Kidney epithelial cell (primary cell): Measurements from ENCODE around the gene UPB1. TPM values are rescaled to one million over a fixed set of nuclear protein-coding genes. Genes with fewer than 3 reads are reported as not detected.

Experiments used
- DNase-seq: peaks from one replicate; pipeline ENCODE4 v3.0.0-alpha.2; 2010; ENCODE audit warnings: low read depth
- H3K27me3 ChIP-seq: 2 replicates; pipeline ENCODE4 v1.6.0; 2011; ENCODE audit warnings: low read length; ENCODE audit not compliant: control insufficient read depth, insufficient read depth
- H3K36me3 ChIP-seq: 2 replicates; pipeline ENCODE4 v1.5.1; 2011; ENCODE audit warnings: low read length; ENCODE audit not compliant: control insufficient read depth, insufficient read depth
- H3K4me3 ChIP-seq: 2 replicates; pipeline ENCODE4 v1.5.1; 2011; ENCODE audit warnings: low read depth, mild to moderate bottlenecking, control low read depth, low read length
- CTCF ChIP-seq: IDR thresholded peaks from 2 replicates; pipeline ENCODE4 v1.5.1; 2011; ENCODE audit warnings: mild to moderate bottlenecking, moderate library complexity, low read length, control low read depth, inconsistent platforms; ENCODE audit not compliant: insufficient read depth, poor library complexity, severe bottlenecking
- total RNA-seq: library from RNA; depleted of rRNA; stranded (reverse); fragments of >200 nt; gene quantifications from 2 replicates; pipeline ENCODE4 v1.2.3, GENCODE V29; 2015

The UPB1 gene
- total RNA-seq, 1 donor from 2014 or later = not detected

GRCh38 chr22:24518771-24519485, 23.8 kb downstream of the UPB1 start:
- no peaks in the 10 kb centered on the region for H3K36me3 ChIP-seq
- no peak for DNase-seq
- no peak overlapping the region for H3K4me3 ChIP-seq
- no peak for TF ChIP-seq CTCF
- peaks cover 7% of the 10 kb centered on the region for H3K27me3 ChIP-seq

GRCh38 chr22:24519496-24519895, 24.4 kb downstream of the UPB1 start:
- no peaks in the 10 kb centered on the region for H3K36me3 ChIP-seq
- no peak for TF ChIP-seq CTCF
- no peak for DNase-seq
- peaks cover 3% of the 10 kb centered on the region for H3K27me3 ChIP-seq
- H3K4me3 ChIP-seq = no peak overlapping the region

DNA sequence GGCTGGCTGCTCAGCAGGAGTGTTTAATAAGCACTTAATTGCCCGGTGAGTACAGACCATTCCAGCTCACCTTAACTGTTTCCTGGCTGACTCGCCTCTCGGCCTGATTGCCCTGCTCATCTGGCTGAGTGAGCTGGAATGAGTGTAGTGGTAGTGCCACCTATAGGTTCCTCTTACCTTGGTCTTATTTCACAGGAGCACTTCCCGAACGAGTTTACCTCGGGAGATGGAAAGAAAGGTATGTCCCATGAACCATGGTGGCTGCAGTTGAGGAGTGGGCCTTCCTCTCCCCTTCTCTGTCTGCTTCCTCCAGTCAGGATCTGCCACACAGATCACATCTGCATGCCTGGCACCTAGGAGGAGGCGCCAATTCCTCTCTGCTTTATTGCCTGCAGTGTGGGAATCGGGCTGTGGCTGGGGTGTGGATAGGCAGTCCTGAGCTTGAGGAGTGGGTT, 26.7 kb downstream of the UPB1 start:
- H3K4me3 ChIP-seq = no peak overlapping the region
- no peaks in the 10 kb centered on the region for H3K36me3 ChIP-seq
- peak; percentile 47 for DNase-seq
- peaks cover 2% of the 10 kb centered on the region for H3K27me3 ChIP-seq
- TF ChIP-seq CTCF = peak; percentile 63

DNA sequence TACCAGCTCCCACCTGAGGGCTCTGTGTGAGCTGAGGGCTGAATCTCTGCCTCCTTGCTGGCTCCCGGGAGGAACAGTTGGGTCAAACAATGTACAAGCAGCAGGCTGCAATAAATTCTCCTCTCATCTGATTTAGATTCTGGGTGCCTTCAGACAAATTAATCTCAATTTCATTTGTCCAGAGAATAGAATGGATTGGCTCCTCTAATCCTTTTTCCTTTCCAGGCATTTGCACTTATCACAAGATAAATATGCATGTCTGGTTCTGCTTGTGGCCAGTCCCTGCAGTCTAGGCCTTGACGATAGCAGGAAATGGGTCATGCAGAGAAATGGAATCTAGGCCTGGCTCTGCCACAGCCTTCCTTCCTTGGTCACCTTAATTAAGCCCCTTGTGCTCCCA, 28.7 kb downstream of the UPB1 start:
- no peak for TF ChIP-seq CTCF
- H3K36me3 ChIP-seq = no peaks in the 10 kb centered on the region
- no peak for DNase-seq
- H3K27me3 ChIP-seq = peaks cover 2% of the 10 kb centered on the region
- no peak overlapping the region for H3K4me3 ChIP-seq

DNA sequence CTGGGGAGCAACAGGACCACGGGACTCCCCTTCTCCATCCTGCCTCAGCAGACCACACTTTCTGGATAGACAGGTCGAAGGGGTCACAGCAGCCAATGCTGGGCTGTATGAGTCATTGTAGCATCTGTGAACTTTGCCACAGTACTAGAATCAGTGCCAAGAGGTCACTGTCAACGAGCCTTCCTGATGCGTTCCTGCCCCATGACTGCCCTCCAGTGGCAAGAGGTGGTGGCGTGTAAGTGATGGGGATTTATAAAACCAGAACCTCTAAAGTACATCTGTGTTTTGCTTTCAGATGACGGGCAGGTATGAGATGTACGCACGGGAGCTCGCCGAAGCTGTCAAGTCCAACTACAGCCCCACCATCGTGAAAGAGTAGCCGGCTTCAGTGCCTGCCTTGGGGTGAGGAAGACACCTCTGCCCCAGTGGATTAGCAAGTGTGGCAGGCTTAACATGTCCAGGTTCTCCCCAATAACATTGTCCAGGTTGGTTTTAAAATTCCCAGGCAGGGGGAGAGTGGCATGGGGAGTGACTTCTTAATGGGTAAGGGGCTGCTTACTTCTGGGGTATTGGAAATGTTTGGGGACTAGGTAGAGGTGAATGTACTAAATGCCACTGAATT, 30.4 kb downstream of the UPB1 start:
- TF ChIP-seq CTCF = peak; percentile 88
- H3K36me3 ChIP-seq = no peaks in the 10 kb centered on the region
- H3K27me3 ChIP-seq = no peaks in the 10 kb centered on the region
- DNase-seq = no peak
- no peak overlapping the region for H3K4me3 ChIP-seq
